AG04449 (cell line): Measurements from ENCODE around the gene PRMT7.

Experiments used
- CTCF ChIA-PET: fragments of 350-600 bp; formaldehyde crosslinking; extraction: SDS; loops from one replicate; lab custom pipeline; 2021; ENCODE audit warnings: antibody characterized with exemption; lab: Yijun Ruan, JAX
- POLR2A ChIA-PET: fragments of 400-600, 350-600 bp; formaldehyde crosslinking; extraction: SDS; loops from one replicate; lab custom pipeline; 2020; ENCODE audit warnings: antibody characterized with exemption, inconsistent platforms; lab: Yijun Ruan, JAX
- DNase-seq: peaks from one replicate; pipeline ENCODE4 v3.0.0-alpha.2; 2010; ENCODE audit warnings: low read depth, low spot score
- H3K4me3 ChIP-seq: 2 replicates; pipeline ENCODE4 v1.5.1; 2011; ENCODE audit warnings: low read depth, mild to moderate bottlenecking, control low read depth, low read length
- TF ChIP-seq, protein P1 (sequence below): IDR thresholded peaks from one replicate; pipeline ENCODE4 v1.5.1; 2011; ENCODE audit warnings: mild to moderate bottlenecking, moderate library complexity, low read length, control low read depth, inconsistent platforms; ENCODE audit not compliant: insufficient read depth; ENCODE audit errors: missing control alignments

PRMT7 gene

DNA sequence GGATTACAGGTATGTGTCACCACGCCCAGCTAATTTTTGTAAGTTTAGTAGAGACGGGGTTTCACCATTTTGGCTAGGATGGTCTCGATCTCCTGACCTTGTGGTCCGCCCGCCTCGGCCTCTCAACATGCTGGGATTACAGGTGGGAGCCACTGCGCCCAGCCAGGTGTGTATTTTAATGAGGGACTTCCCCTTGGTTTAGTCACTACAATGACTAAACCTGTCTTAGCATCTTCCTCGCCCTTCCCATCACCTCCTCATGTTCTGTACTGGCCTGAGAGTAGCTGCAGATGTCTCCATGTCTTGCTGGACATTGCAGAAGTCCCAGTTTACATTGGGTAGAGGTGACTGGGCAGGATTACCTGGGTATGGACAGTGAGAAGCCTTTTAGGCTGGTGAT, 36.9 kb upstream of the PRMT7 start:
- POLR2A ChIA-PET = interaction anchor here (0.5 kb wide), 1 partner anchor 108 kb away, joined by 3 read pairs; no protein-coding TSS in a partner anchor
- no peak for DNase-seq
- TF ChIP-seq, protein P1, sequence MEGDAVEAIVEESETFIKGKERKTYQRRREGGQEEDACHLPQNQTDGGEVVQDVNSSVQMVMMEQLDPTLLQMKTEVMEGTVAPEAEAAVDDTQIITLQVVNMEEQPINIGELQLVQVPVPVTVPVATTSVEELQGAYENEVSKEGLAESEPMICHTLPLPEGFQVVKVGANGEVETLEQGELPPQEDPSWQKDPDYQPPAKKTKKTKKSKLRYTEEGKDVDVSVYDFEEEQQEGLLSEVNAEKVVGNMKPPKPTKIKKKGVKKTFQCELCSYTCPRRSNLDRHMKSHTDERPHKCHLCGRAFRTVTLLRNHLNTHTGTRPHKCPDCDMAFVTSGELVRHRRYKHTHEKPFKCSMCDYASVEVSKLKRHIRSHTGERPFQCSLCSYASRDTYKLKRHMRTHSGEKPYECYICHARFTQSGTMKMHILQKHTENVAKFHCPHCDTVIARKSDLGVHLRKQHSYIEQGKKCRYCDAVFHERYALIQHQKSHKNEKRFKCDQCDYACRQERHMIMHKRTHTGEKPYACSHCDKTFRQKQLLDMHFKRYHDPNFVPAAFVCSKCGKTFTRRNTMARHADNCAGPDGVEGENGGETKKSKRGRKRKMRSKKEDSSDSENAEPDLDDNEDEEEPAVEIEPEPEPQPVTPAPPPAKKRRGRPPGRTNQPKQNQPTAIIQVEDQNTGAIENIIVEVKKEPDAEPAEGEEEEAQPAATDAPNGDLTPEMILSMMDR = no peak
- CTCF ChIA-PET = interaction anchor here (0.7 to 14.7 kb wide), 4 partner anchors 12 to 45 kb away, joined by 3 to 126 read pairs (median 4); partner anchors contain the start of gene SLC7A6
- H3K4me3 ChIP-seq = no peak overlapping the region

DNA sequence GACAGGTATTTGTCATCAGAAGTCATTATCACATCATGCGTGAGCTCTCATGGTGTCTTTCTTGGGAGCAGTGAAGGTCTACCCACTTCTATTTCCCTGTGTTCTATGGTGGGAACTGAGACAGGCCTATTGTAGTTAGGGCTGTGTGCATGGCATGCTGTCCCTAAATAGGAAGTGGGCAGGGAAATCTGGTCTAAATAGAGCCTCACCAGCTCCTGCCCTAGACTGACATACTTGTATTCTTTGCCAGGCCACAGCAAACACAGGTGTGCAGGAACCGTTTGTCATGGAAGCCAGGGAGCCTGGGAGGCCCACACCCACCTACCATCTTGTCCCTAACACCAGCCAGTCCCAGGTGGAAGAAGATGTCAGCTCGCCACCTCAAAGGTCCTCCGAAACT, 36.4 kb upstream of the PRMT7 start:
- ChIA-PET CTCF (interaction anchor here (0.7 to 14.7 kb wide), 4 partner anchors 11 to 46 kb away, joined by 3 to 126 read pairs (median 4); partner anchors contain the start of gene SLC7A6), POLR2A (interaction anchor here (0.5 kb wide), 1 partner anchor 109 kb away, joined by 3 read pairs; no protein-coding TSS in a partner anchor)
- TF ChIP-seq, protein P1 = no peak
- no peak for DNase-seq
- H3K4me3 ChIP-seq = no peak overlapping the region

DNA sequence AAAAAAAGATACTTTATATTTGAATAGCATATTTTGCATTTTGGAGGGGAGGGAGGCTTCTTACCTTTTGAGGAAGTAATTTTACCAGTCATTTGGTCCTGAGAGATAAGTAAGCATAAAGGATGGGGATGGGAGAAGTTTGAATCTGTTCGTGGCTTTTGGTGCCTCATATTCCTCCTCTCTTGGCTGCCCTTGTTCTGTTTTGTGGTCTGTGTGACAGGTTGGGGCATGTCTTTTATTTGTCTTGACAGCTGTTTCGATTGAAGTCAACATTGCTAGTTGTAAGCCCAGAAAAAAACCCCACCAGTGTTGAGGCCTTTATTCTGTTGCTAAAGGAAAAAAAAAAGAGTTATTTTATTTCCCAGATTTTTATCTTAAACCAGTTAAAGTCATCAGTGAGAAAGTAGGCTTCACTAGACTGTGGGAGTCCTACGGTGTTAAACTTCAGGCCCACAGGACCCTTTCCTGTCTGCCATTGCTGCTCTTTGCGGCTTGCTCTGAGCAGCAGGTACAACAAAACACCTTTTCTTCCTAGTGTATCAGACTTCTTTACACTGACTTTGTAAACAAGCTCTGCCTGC, 35.1 kb upstream of the PRMT7 start:
- TF ChIP-seq, protein P1 = no peak
- CTCF ChIA-PET = interaction anchor here (0.7 to 14.7 kb wide), 4 partner anchors 12 to 52 kb away, joined by 3 to 126 read pairs (median 3); partner anchors contain the start of gene SLC7A6
- POLR2A ChIA-PET = no interaction called here
- H3K4me3 ChIP-seq = no peak overlapping the region
- no peak for DNase-seq

DNA sequence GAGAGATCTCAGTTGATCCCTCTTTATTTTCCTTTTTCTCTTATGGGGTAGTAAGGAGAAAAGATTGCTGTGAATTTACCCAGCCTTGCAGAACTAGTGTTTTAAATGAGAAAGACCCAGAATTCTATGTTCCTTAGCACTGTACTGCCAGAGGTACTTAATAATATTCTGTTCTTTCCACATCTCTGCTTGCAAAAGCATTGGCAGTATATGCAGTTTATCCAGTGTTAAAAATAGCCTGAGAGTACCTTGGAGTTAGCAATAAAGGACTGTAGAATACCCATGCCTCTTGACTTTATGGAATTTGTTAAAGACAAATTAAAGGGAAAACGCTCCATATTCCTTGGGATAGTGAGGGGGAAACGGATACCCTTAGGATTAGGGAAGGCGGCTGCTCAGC, 34.6 kb upstream of the PRMT7 start:
- CTCF ChIA-PET = interaction anchor here (0.7 to 14.7 kb wide), 4 partner anchors 12 to 52 kb away, joined by 3 to 126 read pairs (median 3); partner anchors contain the start of gene SLC7A6
- POLR2A ChIA-PET = no interaction called here
- TF ChIP-seq, protein P1 = no peak
- no peak for DNase-seq
- H3K4me3 ChIP-seq = no peak overlapping the region

DNA sequence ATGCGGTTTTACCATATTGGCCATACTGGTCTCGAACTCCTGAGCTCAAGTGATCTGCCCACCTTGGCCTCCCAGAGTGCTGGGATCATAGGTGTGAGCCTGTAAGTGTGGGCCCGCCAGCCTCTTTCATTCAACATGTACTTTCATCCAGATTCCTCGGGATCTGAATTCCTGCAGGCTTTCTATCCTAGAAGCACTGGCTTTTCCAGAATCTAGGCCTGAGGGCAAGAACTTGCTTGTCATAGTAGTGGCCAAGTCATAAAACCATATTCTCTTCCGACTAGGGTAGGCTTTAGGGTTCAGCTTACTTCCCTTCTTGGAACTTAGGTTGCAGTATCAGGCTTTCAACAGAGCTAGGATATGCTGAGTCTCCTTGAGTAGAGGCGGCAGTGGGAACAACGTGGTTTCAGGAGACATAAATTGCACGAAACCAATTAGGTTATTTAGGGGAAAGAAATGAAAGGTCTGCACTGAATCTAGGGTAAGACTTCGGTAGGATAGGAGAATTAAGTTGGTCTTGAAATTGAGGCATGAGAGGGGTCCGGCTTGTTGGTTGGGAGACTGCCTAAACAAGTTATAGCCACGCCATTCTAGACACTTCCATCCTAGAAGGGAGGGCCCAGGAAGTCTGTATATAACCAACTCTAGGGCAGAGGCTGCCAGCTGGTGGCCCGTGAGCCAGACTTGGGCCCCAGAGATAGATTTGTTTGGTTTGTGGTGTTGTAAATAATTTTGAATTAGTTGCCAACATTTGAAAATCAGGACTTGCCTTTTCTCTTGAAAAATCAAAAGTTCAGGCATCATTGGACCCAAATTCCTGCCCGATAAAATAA, 30.9 kb upstream of the PRMT7 start:
- TF ChIP-seq, protein P1 = no peak
- POLR2A ChIA-PET = interaction anchor here (0.6 to 1.2 kb wide), 2 partner anchors 12 to 16 kb away, joined by 3 to 5 read pairs; partner anchors contain the start of gene SLC7A6
- CTCF ChIA-PET = interaction anchor here (1.2 to 14.7 kb wide), 3 partner anchors 18 to 49 kb away, joined by 4 to 126 read pairs (median 5); partner anchors contain the start of gene SLC7A6
- no peak for DNase-seq
- no peak overlapping the region for H3K4me3 ChIP-seq
